HG02840 (cell line): ENCODE results near the gene DBET.
"Not testable (repeated sequence)": the region's sequence is repeated elsewhere in the genome, so short reads cannot be mapped to it uniquely, and the experiment has no call there.

ENCODE experiments used
- ATAC-seq: cut with Tn5 transposase; IDR thresholded peaks from one replicate; pipeline ENCODE4 v1.9.1; 2021; ENCODE audit warnings: mild to moderate bottlenecking, moderate library complexity, moderate number of reproducible peaks; ENCODE audit not compliant: unreplicated experiment, low FRiP score

DBET gene

GRCh38 chr4:190047627-190048026 is 16.7 kb upstream of the DBET start:
- not testable (repeated sequence) for ATAC-seq

DNA sequence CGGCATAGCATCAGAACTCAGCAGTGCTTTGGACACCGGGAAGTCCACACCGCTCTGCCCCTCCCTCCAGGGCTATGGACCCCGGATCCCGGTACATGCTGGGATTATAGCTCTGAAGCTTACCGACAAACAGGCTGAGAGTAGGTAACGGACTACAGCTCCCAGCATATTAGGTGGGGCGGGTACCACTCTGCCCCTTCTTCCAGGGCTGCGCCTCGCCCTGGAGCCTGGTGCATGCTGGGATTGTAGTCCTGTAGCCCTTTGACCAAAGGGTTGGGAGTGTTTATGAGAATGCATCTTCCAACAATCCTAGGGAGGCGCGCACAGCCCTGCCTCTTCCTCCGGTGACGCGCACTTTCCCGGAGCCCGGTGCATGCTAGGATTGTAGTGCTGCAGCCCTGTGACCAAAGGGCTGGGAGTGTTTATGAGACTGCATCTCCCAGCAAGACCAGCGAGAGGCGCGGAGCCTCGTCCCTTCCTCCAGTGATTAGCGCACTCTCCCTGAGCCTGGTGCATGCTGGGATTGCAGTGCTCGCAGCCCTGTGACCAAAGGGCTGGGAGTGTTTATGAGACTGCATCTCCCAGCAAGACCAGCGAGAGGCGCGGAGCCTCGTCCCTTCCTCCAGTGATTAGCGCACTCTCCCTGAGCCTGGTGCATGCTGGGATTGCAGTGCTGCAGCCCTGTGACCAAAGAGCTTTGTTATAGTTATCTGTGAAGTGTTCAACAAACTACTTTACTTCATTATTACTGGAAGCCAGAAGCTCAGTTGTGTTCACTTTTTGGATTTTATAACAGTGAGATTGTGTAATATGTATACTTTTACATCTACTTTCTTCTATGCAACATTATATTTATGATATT is 14.7 kb upstream of the DBET start:
- ATAC-seq: not testable (repeated sequence)

- not testable (repeated sequence) for ATAC-seq
These were observed 5.3 kb upstream of the DBET start for GRCh38 chr4:190058997-190059396.

- ATAC-seq: not testable (repeated sequence)
These were observed 503 bp downstream of the DBET start for GRCh38 chr4:190064805-190065204.

DNA sequence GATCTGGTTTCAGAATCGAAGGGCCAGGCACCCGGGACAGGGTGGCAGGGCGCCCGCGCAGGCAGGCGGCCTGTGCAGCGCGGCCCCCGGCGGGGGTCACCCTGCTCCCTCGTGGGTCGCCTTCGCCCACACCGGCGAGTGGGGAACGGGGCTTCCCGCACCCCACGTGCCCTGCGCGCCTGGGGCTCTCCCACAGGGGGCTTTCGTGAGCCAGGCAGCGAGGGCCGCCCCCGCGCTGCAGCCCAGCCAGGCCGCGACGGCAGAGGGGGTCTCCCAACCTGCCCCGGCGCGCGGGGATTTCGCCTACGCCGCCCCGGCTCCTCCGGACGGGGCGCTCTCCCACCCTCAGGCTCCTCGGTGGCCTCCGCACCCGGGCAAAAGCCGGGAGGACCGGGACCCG is 4.0 kb downstream of the DBET start:
- ATAC-seq: not testable (repeated sequence)

DNA sequence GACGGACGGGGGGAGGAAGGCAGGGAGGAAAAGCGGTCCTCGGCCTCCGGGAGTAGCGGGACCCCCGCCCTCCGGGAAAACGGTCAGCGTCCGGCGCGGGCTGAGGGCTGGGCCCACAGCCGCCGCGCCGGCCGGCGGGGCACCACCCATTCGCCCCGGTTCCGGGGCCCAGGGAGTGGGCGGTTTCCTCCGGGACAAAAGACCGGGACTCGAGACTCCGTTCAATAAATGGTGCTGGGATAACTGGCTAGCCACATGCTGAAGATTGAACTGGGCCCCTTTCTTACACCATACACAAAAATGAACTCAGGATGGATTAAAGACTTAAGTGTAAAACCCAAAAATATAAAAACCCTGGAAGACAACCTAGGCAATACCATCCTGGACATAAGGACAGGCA is 28.8 kb downstream of the DBET start:
- ATAC-seq: not testable (repeated sequence)

- ATAC-seq: not testable (repeated sequence)
These were observed 29.7 kb downstream of the DBET start for GRCh38 chr4:190094031-190094430.

- not testable (repeated sequence) for ATAC-seq
These were observed 31.0 kb downstream of the DBET start for GRCh38 chr4:190095335-190095734.

- not testable (repeated sequence) for ATAC-seq
These were observed 35.3 kb downstream of the DBET start for GRCh38 chr4:190099605-190100004.

- not testable (repeated sequence) for ATAC-seq
These were observed 37.2 kb downstream of the DBET start for GRCh38 chr4:190101525-190101924.

GRCh38 chr4:190106191-190106590 is 41.9 kb downstream of the DBET start:
- ATAC-seq: not testable (repeated sequence)

DNA sequence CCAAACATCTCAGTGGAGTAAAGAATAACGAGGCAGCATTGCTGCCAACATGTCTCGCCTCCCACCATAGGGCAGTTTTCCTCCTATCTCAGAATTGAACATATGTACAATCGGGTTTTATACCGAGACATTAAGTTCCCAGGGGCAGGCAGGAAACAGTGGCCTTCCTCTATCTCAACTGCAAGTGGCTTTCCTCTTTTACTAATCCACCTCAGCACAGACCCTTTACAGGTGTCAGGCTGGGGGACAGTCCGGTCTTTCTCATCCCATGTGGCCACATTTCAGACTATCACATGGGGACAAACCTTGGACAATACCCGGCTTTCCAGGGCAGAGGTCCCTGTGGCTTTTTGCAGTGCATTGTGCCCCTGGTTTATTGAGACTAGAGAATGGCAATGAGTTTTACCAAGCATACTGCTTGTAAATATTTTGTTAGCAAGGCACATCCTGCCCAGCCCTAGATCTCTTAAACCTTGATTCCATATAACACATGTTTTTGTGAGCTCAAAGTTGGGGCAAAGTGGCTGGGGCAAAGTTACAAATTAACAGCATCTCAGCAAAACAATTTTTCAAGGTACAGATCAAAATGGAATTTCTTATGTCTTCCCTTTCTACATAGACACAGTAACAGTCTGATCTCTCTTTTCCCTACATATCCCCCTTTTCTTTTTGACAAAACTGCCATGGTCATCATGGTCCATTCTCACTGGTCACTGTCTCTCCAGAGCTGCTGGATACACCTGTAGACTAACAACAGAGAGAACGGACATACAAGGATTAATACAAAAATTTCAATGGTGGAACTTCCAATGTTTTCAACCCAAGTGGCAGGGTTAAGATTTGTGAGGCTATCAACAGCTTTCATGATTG is 42.5 kb downstream of the DBET start:
- not testable (repeated sequence) for ATAC-seq

- not testable (repeated sequence) for ATAC-seq
These were observed 43.6 kb downstream of the DBET start for GRCh38 chr4:190107766-190108485.

DNA sequence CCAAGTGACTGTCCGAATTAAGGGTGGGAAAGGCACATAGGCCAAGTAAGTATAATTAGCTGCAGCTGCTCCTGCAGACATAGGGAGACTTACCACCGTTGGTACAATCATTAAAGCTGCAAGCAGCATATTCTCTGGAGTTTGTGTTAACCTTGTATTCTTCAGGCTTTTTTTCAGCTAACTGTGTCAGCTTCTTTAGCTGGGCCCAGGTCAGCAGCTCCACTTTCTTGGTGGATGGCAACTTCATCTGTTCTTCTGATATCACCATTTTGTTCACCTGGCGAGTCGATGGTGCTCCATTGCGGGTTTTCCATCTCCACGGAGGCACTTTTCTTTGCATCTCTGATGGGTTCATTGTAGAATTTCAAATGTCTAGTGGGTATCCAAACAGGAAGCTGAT is 44.5 kb downstream of the DBET start:
- ATAC-seq: not testable (repeated sequence)

DNA sequence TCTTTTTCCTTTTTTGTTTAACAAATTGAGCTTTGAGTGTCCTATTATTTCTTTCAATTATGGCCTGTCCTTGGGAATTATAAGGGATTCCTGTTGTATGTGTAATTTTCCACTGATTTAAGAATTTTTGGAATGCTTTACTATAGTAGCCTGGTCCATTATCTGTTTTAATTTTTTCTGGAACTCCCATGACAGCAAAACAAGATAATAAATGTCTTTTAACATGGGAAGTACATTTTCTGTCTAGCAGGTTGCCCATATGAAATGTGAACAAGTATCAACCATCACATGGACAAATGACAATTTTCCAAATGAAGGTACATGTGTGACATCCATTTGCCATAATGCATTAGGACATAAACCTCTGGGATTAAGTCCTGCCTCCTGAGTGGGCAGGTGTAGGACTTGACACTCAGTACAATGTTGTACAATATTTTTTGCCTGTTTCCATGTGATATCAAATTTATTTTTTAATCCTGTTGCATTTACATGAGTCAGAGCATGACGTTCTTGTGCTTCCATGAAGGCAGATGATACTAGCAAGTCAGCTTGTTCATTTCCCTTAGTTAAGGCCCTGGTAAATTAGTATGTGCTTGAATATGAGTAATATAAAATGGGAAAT is 45.2 kb downstream of the DBET start:
- not testable (repeated sequence) for ATAC-seq

- ATAC-seq: not testable (repeated sequence)
These were observed 45.7 kb downstream of the DBET start for GRCh38 chr4:190110033-190110432.

GRCh38 chr4:190110570-190111295 is 46.4 kb downstream of the DBET start:
- ATAC-seq: not testable (repeated sequence)

- ATAC-seq: not testable (repeated sequence)
These were observed 48.6 kb downstream of the DBET start for GRCh38 chr4:190112879-190113278.

- not testable (repeated sequence) for ATAC-seq
These were observed 50.7 kb downstream of the DBET start for GRCh38 chr4:190114991-190115390.
